Keratinocyte (primary cell): Measurements from ENCODE around the gene CHID1. TPM values are rescaled to one million over a fixed set of nuclear protein-coding genes. Genes with fewer than 3 reads are reported as not detected.

Source experiments
- DNase-seq: peaks from one replicate; pipeline ENCODE4 v3.0.0-alpha.2; 2011; ENCODE audit warnings: low read depth, missing footprints, low spot score
- FAIRE-seq: peaks from 2 replicates; lab custom pipeline; 2011; peaks lifted over from hg19 to GRCh38; lab: Jason Lieb, UNC
- H2AFZ ChIP-seq: 2 replicates; pipeline ENCODE4 v1.6.0; 2012; ENCODE audit warnings: low read length, control low read depth, inconsistent platforms; ENCODE audit not compliant: control insufficient read depth
- H3K27ac ChIP-seq: 2 replicates; pipeline ENCODE4 v1.5.1; 2011; ENCODE audit warnings: low read length; ENCODE audit not compliant: control insufficient read depth, insufficient read depth
- H3K27me3 ChIP-seq: 3 replicates; pipeline ENCODE4 v1.6.0; 2011; ENCODE audit warnings: low read length; ENCODE audit not compliant: control insufficient read depth, insufficient read depth; ENCODE audit errors: extremely low read depth
- H3K36me3 ChIP-seq, 2 experiments: 2 replicates in 1 of 2; 3 replicates in 1 of 2; pipeline ENCODE4 v1.5.1; 2011; ENCODE audit warnings: low read length in 2 of 2, mild to moderate bottlenecking in 1 of 2; ENCODE audit not compliant: control insufficient read depth in 2 of 2, insufficient read depth in 2 of 2; ENCODE audit errors: extremely low read depth in 1 of 2
- H3K4me1 ChIP-seq: 3 replicates; pipeline ENCODE4 v1.5.1; 2011; ENCODE audit warnings: low read length; ENCODE audit not compliant: control insufficient read depth, insufficient read depth; ENCODE audit errors: extremely low read depth
- H3K4me2 ChIP-seq: 3 replicates; pipeline ENCODE4 v1.6.0; 2011; ENCODE audit warnings: low read depth, low read length; ENCODE audit not compliant: control insufficient read depth, insufficient read depth; ENCODE audit errors: extremely low read depth
- H3K4me3 ChIP-seq, 3 experiments: fragments of 200-600 bp in 1 of 3; sonication (generic) in 1 of 3; 2 replicates in 2 of 3; 3 replicates in 1 of 3; pipeline ENCODE4 v1.5.1; 2011 to 2016; ENCODE audit warnings: low read length in 3 of 3, mild to moderate bottlenecking in 3 of 3, control low read depth in 2 of 3, inconsistent platforms in 1 of 3, low read depth in 1 of 3, mixed read lengths in 1 of 3, mixed run types in 1 of 3, moderate library complexity in 1 of 3; ENCODE audit not compliant: control insufficient read depth in 2 of 3, insufficient read depth in 2 of 3; ENCODE audit errors: extremely low read depth in 1 of 3
- H3K79me2 ChIP-seq: 2 replicates; pipeline ENCODE4 v1.6.0; 2012; ENCODE audit warnings: low read length; ENCODE audit not compliant: control insufficient read depth, insufficient read depth
- H3K9ac ChIP-seq: 3 replicates; pipeline ENCODE4 v1.6.0; 2011; ENCODE audit warnings: low read length; ENCODE audit not compliant: control insufficient read depth, insufficient read depth; ENCODE audit errors: extremely low read depth
- H3K9me1 ChIP-seq: 3 replicates; pipeline ENCODE4 v1.6.0; 2011; ENCODE audit warnings: low read length; ENCODE audit not compliant: control insufficient read depth, insufficient read depth; ENCODE audit errors: extremely low read depth
- H3K9me3 ChIP-seq: 2 replicates; pipeline ENCODE4 v1.5.1; 2012; ENCODE audit warnings: low read depth, low read length; ENCODE audit not compliant: control insufficient read depth
- H4K20me1 ChIP-seq: 3 replicates; pipeline ENCODE4 v1.6.0; 2011; ENCODE audit warnings: low read length; ENCODE audit not compliant: control insufficient read depth, insufficient read depth; ENCODE audit errors: extremely low read depth
- EZH2 ChIP-seq: IDR thresholded peaks from one replicate; pipeline ENCODE4 v1.6.1; 2012; ENCODE audit warnings: inconsistent platforms, mild to moderate bottlenecking, low read length, moderate library complexity
- dilution Hi-C: fragments of 300-500 bp; cut with MboI; formaldehyde crosslinking; loops from one replicate; pipeline ENCODE4 v1.7.0; 2020; ENCODE audit warnings: low sequenced_read_pairs; ENCODE audit not compliant: extremely low pct_ligation_motif_present
- polyA plus RNA-seq, 5 experiments: library from polyadenylated mRNA; depleted of rRNA in 3 of 5; stranded (reverse) in 3 of 5; stranded (forward) in 1 of 5; unstranded in 1 of 5; fragments of >200 nt; gene quantifications; 1 replicate in 1 of 5; 2 replicates in 3 of 5; 3 replicates in 1 of 5; pipeline versions ENCODE4 v1.2.1 to v1.2.3, GENCODE V29; 2011 to 2012; ENCODE audit warnings: missing spikeins in 2 of 5, low read depth in 1 of 5, low replicate concordance in 1 of 5
- TF ChIP-seq, protein P1 (sequence below), 3 experiments: IDR thresholded peaks in 1 of 3; conservative IDR thresholded peaks in 1 of 3; optimal IDR thresholded peaks in 1 of 3; 2 replicates in 2 of 3; 3 replicates in 1 of 3; pipeline versions ENCODE3 to v1.5.1; 2011; ENCODE audit warnings: low read length in 3 of 3, mild to moderate bottlenecking in 3 of 3, moderate library complexity in 2 of 3, control low read depth in 1 of 3, inconsistent platforms in 1 of 3; ENCODE audit not compliant: insufficient read depth in 2 of 3; ENCODE audit errors: extremely low read depth in 1 of 3

The CHID1 gene
- polyA plus RNA-seq, 1 donor (not counting 4 experiments of a cell fraction or from before 2014, with no cell fraction given): 23.0 TPM

DNA sequence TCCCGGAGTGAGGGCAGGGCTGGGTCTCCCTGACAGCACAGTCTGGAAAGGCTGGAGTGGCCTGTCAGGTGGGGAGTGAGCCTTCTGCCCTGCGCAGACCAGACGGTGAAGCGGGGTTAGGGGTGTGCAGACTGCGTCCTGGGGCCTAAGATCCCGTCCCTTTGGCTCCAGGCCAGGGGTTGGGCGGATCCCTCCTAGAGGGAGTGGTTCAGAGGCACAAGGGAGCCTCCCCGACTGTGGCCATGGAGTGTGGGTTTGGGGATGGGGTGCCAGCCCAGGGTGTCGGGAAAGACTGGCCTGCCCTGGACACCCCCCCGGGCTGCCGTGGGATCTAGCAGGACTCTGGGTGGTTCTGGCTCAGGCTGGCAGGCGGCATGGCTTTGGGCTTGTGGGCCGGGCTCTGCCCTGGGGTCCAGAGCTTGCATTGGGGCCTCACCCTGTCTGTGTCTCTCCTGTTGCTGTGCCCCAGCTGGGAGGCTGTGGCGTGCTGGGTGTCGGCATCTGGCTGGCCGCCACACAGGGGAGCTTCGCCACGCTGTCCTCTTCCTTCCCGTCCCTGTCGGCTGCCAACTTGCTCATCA, 48.4 kb downstream of the CHID1 start:
- Histone ChIP-seq H3K9me3 (no peaks in the 10 kb centered on the region), H3K4me1 (peaks cover 4% of the 10 kb centered on the region), H3K4me3 (no peak overlapping the region), H3K9ac (no peak overlapping the region), H3K79me2 (no peaks in the 10 kb centered on the region), H2AFZ (no peak overlapping the region), H3K9me1 (no peaks in the 10 kb centered on the region), H3K36me3 (peaks cover under 1 to 15% of the 10 kb centered on the region in 2 experiments), H4K20me1 (peaks cover 9% of the 10 kb centered on the region), H3K4me2 (no peak overlapping the region), H3K27ac (no peak overlapping the region), H3K27me3 (no peaks in the 10 kb centered on the region)
- dilution Hi-C loops: no loop called here
- DNase-seq (no peak), FAIRE-seq (no peak)
- TF ChIP-seq, protein P1, sequence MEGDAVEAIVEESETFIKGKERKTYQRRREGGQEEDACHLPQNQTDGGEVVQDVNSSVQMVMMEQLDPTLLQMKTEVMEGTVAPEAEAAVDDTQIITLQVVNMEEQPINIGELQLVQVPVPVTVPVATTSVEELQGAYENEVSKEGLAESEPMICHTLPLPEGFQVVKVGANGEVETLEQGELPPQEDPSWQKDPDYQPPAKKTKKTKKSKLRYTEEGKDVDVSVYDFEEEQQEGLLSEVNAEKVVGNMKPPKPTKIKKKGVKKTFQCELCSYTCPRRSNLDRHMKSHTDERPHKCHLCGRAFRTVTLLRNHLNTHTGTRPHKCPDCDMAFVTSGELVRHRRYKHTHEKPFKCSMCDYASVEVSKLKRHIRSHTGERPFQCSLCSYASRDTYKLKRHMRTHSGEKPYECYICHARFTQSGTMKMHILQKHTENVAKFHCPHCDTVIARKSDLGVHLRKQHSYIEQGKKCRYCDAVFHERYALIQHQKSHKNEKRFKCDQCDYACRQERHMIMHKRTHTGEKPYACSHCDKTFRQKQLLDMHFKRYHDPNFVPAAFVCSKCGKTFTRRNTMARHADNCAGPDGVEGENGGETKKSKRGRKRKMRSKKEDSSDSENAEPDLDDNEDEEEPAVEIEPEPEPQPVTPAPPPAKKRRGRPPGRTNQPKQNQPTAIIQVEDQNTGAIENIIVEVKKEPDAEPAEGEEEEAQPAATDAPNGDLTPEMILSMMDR (optimal IDR thresholded peaks at IDR 0.05 in 1 of 3, IDR thresholded peaks at IDR 0.05 in 1 of 3, conservative IDR thresholded peaks at IDR 0.05 in 1 of 3; ENCODE audit: extremely low read depth in 1 of 3, insufficient read depth in 2 of 3, low read length in 3 of 3): no peak
- TF ChIP-seq EZH2: no peak

DNA sequence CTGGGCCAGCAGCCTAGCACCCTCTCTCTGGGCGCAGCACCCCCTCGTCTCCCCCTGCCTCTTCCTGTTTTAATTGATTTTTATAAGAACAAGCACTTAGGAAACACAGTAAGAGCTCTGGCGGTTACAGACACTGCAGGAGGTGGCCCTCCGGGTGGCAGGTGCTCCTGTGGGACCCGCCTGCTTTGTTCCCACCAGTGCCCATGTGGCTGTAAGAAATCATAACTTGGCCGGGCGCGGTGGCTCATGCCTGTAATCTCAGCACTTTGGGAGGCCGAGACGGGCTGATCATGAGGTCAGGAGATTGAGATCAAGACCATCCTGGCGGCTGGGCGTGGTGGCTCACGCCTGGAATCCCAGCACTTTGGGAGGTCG, 49.5 kb downstream of the CHID1 start:
- FAIRE-seq (no peak), DNase-seq (no peak)
- no peaks in the 10 kb centered on the region for H3K9me1 ChIP-seq
- dilution Hi-C loops: no loop called here
- H3K79me2 ChIP-seq: no peaks in the 10 kb centered on the region
- peaks cover 8% of the 10 kb centered on the region for H4K20me1 ChIP-seq
- no peaks in the 10 kb centered on the region for H3K27me3 ChIP-seq
- TF ChIP-seq, protein P1 (optimal IDR thresholded peaks at IDR 0.05 in 1 of 3, IDR thresholded peaks at IDR 0.05 in 1 of 3, conservative IDR thresholded peaks at IDR 0.05 in 1 of 3; ENCODE audit: extremely low read depth in 1 of 3, insufficient read depth in 2 of 3, low read length in 3 of 3): no peak
- TF ChIP-seq EZH2: no peak
- no peak overlapping the region for H3K4me3 ChIP-seq
- peaks cover 4% of the 10 kb centered on the region for H3K4me1 ChIP-seq
- H2AFZ ChIP-seq: no peak overlapping the region
- no peaks in the 10 kb centered on the region for H3K9me3 ChIP-seq
- no peak overlapping the region for H3K9ac ChIP-seq
- no peak overlapping the region for H3K4me2 ChIP-seq
- H3K36me3 ChIP-seq: peaks cover 6 to 10% of the 10 kb centered on the region in 2 experiments
- no peak overlapping the region for H3K27ac ChIP-seq
